HG02623 (cell line): Measurements from ENCODE around the gene ZCCHC14.
"Not testable (repeated sequence)": the region's sequence is repeated elsewhere in the genome, so short reads cannot be mapped to it uniquely, and the experiment has no call there.

Experiments
- ATAC-seq: cut with Tn5 transposase; IDR thresholded peaks from one replicate; pipeline ENCODE4 v1.9.1; 2021; ENCODE audit warnings: moderate library complexity; ENCODE audit not compliant: unreplicated experiment

Gene ZCCHC14

DNA sequence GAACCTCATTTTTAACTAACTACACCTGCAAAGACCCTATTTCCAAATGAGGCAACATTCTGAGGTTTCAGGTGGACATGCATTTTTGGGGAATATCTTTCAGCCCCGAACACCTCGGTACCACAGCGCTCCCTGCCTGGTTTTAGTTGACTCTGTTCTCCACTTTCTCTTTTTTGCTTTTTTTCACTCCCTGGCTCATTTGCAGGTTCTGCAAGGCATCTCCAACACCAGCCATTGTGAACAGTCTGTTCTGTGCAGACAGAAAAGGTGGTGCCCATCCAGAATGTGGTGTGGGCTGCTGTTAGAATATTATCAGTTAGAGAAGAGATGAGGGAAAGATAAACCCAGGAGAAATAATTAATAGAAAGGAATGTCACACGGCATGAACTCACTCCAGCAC is 32.5 kb upstream of the ZCCHC14 start:
- ATAC-seq: no peak

DNA sequence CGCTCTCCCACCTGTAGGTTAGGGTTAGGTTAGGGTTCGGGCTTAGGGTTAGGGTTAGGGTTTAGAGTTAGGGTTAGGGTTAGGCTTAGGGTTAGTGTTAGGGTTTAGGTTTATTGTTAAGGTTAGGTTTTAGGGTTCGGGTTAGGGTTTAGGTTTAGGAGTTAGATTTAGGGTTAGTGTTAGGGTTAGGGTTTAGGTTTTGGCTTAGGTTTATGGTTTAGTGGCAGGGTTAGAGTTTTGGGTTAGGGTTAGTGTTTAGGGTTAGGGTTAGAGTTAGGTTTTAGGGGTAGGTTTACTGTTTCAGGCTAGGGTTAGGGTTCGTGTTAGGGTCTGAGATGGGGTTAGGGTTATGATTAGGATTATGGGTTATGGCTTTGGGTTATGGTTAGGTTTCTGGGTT is 31.6 kb upstream of the ZCCHC14 start:
- ATAC-seq: no peak

DNA sequence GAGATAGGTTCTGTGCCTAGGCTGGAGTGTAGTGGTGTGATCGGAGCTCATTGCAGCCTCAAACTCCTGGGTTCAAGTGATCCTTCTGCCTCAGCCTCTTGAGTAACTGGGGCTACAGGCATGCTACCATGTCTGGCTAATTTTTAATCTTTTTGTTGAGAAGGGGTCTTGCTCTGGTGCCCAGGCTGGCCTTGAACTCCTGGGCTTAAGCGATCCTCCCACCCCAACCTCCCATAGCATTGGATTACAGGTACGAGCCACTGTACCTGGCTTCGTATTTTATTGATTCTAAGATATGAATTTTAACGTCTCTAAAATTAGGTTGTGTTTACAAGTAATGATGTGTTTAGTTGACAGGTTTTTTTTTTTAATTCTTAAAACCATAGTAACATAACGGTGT is 30.8 kb upstream of the ZCCHC14 start:
- not testable (repeated sequence) for ATAC-seq

DNA sequence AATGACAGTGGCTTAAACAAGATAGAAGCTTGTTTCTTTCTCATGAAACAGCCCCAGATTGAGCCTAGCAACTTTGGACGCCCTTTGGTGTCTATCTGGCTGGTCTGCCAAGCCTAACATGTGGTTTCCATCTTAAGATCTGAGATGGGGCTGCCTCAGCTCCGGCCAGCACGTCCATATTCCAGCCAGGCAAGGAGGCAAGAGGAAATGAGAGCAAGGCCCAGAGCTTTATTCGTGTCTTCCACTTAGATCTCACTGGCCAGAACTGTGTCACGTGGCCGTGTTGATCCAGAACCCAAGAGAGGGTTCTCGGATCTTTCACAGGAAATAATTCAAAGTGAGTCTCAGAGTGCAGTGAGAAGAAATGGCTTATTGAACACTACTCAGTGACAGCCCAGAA is 28.9 kb upstream of the ZCCHC14 start:
- not testable (repeated sequence) for ATAC-seq

DNA sequence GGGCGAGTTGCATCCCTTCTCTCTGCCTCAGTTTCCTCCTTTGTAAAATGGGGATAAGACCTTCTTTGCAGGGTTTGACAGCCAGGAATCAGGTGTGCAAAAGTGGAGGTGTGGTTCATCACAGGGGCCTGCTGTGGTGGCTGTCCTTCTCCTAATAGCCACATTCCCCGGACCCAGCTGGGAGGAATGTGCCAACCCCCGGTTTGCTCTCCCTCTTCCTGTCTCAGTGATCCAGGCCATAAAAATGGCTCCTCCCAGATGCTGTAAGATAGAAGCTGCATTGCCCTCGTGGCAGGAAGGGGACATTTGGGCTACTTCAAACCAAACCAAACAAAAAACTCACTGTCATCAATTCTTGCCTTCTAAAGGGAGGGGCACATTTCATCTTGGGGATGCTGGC is 26.3 kb upstream of the ZCCHC14 start:
- ATAC-seq: not testable (repeated sequence)

DNA sequence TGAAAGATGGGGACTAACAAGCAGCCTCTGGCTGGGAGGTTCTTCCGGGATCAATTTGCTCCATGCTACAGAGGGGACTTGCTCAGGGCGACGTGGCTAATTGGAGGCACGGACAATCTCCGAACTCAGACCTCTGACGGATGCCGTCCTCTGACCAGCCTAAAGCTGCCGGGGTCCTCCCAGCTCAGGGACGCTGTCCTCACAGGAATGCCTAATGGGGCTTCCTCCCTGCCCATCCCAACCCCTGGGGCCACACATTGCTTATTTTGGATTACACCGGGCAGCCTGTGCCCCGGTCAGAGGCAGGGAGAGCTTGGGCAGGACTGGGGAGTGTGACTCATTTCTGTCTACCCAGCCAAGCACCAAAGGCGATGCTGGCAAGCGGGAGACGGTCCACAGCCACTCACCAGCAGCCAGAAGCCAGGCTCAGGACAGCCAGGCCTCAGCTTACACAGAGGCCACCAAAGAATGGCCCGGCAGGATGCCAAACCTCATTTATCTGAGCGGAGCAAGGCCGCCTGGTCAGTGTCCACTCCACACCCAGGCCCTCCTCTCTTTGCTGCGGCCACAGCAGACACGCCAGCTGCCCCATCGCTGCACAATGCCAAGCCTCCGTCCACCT is 25.7 kb upstream of the ZCCHC14 start:
- not testable (repeated sequence) for ATAC-seq

DNA sequence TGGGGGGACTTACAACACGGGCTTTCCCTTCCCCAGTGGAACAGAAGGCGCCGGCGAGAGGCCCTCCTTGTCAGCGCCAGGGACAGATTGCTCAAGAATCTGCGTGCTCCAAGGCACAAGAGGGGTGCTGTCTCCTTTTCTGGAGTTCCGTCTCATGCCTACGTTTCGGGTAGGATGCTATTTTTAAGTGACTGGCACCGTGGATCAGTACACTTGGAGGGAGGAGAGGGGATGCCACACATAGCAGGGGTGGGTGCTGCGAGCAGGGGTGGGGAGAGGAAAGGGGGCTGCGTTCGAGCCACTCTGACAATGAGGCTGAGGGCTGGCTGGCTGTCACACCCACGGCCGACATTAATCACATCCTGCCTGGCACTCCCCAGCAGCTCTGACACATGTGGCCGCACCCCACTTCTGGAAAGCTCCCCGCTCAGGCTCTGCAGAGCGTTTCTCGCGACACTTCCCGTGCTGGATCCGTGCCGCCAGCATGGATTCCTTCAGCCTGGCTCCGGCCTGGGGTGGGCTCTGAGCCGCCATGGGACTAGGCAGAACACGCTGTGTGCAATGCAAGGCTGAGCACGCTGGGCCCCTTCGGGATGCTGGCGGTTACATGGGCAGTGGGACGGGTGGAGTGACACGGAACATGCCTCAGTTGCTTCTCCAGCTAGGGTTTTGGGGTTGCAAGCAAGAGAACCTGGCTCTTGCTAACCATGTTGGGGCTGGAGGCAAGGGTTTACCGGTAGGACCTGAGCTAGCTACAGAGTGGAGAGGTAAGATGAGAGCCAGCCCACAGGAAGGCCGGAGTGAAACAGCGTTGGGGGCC is 25.0 kb upstream of the ZCCHC14 start:
- not testable (repeated sequence) for ATAC-seq

DNA sequence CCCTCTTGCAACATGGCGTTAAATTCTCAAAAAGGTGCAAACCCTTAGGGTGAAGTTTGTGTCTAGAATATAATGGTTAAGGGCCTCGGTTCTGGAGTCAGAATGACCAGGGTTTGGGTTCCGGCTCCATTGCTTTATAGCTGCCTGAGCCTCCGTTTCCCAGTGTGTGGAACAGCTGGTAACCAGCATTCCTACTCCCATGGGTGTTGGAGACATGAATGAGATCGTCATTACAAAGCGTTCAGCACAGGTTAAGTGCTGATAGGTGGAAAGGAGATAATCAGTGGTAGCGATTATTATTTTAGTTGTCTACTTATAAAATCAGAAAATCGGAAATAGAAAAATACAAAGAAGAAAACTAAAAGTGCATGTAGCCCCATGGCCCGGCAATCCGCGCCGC is 23.5 kb upstream of the ZCCHC14 start:
- ATAC-seq: no peak

DNA sequence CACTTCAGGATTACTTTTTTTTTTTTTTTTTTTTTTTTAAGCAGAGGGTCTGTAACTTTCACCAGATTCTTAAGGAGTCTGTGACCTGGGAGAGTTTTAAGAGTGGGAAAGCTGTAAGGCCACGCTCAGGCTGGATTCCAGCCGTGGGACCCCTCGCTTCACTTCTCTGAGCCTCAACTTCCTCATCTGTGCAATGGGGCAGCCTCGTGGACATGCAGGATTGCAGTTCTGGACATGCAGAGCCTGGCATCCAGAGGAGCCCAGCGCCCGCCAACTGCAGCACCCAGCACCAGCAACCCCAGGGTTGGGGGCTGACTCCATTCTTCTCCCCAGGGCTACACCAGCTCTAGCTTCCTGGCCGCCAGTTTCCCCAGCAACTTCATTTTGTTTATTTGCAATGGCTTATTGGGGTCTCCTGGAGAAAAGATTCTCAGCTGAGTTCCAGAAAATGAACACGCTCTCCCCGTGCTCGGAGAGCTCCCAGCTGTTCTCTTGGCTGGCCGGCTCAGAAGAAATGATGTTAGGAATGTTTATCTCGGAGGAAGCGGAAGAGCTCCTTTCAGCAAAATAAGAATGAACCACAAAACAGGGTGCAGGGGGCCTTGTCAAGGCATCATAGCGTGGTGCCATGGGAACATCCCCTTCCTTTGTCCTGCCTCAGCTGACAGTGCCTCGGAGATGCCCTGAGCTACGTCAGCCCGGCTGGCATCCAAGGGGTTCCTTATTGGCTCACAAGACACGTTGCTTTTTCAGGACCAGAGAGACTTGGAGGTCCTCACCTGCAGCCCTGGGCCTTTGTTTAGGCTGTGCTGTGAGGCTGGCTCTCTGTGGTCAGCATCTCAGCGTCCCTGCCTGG is 22.9 kb upstream of the ZCCHC14 start:
- no peak for ATAC-seq

DNA sequence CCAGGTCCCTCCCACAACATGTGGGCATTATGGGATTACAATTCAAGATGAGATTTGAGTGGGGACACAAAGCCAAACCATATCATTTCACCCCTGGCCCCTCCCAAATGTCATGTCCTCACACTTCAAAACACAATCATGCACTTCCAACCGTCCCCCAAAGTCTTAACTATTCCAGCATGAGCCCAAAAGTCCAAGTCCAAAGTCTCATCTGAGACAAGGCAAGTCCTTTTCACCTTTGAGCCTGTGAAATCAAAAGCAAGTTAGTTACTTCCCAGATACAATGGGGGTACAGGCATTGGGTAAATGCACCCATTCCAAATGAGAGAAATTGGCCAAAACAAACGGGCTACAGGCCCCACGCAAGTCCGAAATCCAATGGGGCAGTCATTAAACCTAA is 17.0 kb upstream of the ZCCHC14 start:
- ATAC-seq: not testable (repeated sequence)

DNA sequence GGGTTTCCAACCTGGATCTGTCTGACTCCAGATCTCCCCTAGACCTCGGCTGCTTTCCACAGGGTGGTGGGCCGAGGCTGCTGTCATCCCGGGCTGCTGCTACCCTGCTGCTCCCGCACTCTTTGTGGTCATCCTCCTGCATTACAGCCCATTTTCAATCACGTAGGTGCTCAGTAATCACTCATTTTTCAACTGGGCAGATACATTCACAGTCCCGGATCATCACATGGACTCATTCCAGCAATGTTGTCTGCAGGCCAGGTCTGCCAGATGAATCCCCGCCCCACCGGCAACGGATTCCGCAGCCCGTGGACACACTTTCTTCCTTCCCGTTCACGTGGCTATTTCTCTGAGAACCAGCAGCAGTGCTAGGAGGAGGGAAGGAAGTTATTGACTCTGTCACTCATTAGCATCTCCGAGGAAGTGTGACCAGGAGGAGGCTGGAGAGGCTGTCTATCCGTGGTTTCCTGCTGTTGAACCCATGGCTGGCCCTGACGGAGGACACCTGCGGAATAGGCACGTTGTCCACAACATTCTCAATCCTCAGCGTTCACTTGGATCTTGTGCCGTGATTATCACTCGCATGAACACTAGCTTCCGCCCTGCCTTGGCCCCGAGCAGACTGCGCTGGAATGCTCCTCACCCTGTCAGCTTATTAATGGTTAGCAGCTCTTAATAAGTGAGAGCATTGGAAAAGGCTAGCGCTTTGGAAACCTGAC is 14.7 kb upstream of the ZCCHC14 start:
- no peak for ATAC-seq

DNA sequence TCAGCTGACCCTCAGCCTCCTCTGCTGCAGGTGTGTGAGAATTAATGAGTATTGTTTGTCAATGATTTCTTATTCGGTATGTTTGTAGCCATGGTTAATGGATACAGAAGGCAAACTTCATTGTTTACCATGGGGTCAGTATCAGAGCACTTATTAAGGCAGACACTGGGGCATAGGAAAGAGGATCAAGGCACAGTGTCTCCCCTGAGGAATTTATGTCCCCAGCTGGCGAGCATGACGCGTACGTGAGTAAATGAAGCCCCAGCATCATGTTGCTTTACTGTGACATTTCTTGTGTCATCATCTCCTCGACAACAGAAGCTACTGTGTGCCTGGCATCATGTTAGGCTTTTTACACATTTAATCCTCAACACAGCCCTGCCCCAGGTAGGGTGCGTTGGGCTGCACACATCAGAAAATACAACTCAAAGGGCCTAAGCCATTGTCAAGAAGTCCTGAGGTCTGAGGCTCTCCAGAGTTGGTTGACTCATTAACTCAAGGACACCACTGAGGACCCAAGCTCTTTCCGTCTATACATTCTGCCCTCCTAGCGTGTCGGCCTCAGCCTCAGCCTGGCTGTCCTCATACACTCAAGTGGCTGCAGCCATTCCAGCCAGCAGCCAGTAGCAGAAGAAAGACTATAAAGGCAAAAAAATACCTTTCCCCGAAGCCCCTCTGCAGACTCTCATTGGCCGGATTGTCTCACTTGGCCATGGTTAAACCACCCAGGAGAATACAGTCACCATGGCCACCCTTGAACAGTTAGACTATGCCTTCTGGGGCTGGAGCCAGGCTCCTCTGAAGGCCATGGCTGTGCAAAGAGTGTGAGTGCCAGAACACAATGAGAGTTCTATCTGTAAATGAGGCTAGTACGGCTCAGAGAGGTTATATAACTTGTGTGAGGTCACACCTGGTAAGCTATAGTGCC is 13.9 kb upstream of the ZCCHC14 start:
- ATAC-seq: no peak

DNA sequence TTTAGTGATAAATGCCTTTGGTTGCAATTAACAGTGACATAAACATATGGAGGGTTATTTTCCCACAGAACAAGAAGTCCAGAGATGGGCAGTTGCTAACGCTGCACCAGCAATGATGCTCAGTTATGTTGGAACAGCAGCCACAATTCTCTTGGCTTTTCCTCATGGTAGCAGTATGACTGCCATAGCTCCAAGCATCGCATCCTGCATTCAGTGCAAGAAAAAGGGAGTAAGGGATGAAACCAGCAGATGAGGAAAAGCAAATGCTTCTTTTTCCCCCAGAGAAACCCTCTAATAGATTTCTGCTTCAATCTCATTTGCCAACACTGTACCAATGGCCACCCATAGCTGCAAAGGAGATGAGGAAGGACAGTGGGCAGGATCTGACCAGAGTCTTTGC is 13.0 kb upstream of the ZCCHC14 start:
- no peak for ATAC-seq

DNA sequence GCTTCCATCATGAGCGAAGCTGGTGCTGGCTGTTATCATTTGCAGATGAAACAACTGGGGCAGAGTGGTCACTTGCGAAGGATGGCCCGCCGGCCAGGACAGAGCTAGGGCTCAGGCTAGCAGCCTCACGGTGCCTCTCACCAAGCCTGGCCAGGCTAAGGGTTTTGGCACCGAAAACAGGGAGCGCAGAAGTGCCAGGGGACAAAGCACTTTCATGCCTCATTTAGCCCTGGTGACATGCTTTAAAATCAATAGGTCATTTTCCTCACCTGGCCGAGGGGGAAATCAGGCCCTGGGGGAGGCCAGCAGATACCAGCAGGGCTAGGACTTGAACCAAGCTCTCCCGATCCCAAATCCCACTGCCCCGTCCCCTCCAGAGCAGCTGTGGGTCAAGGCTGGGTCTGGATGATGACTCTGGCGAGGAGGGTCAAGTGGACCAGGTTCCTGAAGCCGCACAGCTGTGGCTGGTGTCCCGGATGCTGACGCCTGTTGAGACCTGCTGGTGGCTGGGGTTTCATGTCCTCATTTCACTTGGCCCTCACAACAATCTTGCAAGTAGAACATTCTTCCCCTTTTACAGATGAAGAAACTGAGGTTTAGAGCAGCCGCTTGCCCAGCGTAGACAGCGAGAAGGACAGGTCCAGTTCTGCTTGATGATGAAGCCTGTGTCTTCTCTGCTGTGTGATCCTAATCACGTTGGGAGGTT is 10.6 kb upstream of the ZCCHC14 start:
- ATAC-seq: not testable (repeated sequence)

DNA sequence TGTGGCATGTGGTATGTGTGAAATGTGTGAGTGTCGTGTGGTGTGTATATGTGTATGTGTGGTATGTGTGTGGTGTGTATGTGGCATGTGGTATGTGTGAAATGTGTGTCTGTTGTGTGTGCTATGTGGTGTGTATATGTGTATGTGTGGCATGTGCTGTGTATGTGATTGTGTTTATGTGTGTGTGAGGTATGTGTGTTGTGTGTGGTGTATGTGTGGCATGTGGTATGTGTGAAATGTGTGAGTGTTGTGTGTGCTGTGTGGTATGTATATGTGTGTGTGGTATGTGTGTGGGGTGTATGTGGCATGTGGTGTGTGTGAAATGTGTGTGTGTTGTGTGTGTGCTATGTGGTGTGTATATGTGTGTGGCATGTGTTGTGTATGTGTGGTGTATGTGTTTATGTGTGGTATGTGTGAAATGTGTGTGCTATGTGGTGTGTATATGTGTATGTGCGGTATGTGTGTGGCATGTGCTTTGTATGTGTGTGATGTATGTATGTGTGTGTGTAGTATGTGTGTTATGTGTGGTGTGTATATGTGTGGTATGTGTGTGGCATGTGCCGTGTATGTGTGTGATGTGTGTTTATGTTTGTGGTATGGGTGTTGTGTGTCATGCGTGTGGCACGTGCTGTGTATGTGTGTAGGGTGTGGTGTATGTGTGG is 9.6 kb upstream of the ZCCHC14 start:
- ATAC-seq: no peak

DNA sequence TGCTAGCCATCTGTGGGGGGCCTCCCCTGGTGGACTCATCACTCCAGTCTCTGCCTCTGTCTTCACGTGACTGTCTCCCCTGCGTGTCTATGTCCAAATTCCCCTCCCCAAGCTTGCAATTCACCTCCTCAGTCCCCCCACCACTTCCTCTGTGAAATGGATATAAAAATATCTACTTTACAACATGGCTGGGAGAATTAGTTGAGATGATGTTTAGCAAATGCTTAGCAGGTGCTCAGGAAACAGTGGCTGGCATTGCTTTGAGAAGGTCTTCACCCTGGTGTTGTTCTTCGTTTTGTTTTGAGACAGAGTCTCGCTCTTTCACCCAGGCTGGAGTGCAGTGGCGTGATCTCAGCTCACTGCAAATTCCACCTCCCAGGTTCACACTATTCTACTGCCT is 8.3 kb upstream of the ZCCHC14 start:
- ATAC-seq: no peak

DNA sequence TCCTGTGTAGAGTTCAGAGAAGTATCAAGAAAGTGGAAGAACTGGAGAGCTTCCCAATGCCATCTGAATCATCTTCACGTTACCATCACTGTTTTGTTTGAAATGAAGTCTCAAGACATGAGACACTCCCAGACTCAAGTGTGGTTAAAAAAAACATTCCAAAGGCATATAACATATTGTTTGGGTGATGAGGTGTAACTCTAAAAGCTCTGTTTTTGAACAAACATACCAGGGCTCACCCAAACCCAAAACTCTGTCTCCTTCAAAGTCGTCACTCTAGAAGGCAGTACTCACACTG is 6.3 kb upstream of the ZCCHC14 start:
- ATAC-seq: no peak

DNA sequence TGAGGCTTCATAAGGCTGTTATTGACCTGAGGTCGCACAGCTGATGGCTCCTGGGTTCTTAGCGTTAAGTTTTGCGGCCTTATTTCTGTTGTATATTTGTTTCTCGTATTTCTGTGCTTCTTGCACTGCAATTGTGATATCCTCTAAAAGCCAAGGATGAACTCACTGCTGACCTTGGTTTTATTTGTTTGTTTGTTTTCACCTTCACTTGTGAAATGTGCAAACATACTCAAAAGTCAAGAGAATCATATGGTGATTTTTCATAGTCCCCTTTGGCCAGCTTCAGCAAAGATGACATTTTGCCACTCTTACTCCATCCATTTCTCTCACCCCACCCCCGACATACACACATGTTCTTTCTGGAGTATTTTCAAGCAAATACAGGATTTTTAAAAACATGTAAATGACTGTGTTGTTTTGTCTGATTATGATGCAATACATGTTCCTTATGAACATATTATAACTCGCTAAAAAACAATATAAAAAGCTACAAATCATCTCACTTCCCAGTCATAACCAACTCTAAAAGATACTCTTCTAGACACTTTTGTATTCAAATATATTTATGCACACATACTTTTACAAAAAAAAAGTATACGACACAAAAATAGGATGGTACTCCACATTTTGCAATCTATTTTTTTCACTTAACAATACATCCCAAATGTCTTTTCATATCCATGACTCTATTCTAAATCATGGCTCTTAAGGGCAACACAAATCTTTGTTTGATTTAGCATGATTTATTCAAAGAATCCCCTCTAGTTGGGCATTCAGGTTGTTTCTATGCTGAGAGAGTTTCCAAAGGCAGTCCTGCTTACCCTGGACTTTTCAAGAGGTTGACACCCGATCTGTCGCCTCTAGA is 5.7 kb upstream of the ZCCHC14 start:
- no peak for ATAC-seq
